Right ventricle myocardium inferior (tissue), 1 donor: ENCODE results near the gene ZNF296. TPM values are rescaled to one million over a fixed set of nuclear protein-coding genes. Genes with fewer than 3 reads are reported as not detected.

Experiments
- ATAC-seq: fragments of 200-7000 bp; cut with Tn5 transposase; one replicate; pipeline ENCODE4 v1.9.1; 2020; ENCODE audit warnings: mild to moderate bottlenecking, moderate library complexity
- DNase-seq: peaks from one replicate; pipeline ENCODE4 v3.0.0; 2021; ENCODE audit errors: missing footprints
- intact Hi-C: fragments of 100-400 bp; cut with DNase I; formaldehyde crosslinking; loops from one replicate; pipeline ENCODE4 v1.11.0; 2022
- total RNA-seq: library from RNA; stranded (reverse); fragmentation: NEBNext Ultra II Directional; extraction: Animal tissue kit (Norgen Biotek cat#: 25700); gene quantifications from one replicate; pipeline ENCODE4 v1.2.1, GENCODE V29; 2021
- donor health status: DM: no; HTN: yes; CAD: no; lungs with severe emphysema.

The ZNF296 gene
- total RNA-seq, 1 donor from 2014 or later: 0.19 TPM

DNA sequence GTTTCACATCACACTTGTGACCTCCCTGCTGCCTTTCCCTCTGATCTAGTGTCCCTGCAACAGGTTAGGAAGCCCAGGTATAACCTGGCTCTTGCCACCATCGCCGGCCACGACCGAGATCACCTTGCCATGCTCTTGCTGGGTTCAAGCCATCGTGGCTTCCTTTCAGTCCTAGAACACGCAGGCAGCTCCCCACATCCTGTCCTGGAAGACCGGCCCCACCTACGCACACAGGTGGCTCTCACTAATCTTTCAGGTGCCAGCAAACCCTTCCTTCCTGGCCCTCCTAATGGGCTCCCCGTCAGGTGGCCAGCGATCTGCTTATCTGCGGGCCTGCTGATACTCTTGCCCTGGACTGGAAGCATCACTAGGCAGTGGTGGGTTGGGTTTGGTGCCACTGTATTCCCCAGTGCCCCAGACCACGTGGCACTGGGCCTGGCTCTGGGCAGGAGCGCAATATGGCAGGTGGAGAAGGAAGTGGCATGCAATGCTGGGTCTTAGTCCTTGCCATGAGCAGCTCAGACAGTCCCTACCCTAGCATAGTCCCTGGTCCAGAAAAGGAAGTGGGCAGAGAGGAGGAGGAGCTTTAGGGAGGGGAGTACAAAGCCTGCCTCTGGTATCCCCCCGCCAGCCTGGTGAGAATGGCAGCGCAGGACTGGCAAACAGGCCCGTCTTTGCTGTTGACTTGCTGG lies 28.5 kb upstream of the ZNF296 start:
- intact Hi-C loops: no loop called here
- DNase-seq (no peak), ATAC-seq (no peak)

- peak; percentile 33 for DNase-seq
- ATAC-seq: no peak
- intact Hi-C loops: no loop called here
Measured at GRCh38 chr19:45103508-45104319, 27.4 kb upstream of the ZNF296 start.

GRCh38 chr19:45103156-45103507 lies 26.9 kb upstream of the ZNF296 start:
- DNase-seq (no peak), ATAC-seq (peak; percentile 49)
- intact Hi-C loops: no loop called here

GRCh38 chr19:45102481-45102880 lies 26.2 kb upstream of the ZNF296 start:
- DNase-seq (no peak), ATAC-seq (no peak)
- intact Hi-C loops: no loop called here

- DNase-seq (no peak), ATAC-seq (no peak)
- intact Hi-C loops: no loop called here
Measured at GRCh38 chr19:45101806-45102205, 25.5 kb upstream of the ZNF296 start.

DNA sequence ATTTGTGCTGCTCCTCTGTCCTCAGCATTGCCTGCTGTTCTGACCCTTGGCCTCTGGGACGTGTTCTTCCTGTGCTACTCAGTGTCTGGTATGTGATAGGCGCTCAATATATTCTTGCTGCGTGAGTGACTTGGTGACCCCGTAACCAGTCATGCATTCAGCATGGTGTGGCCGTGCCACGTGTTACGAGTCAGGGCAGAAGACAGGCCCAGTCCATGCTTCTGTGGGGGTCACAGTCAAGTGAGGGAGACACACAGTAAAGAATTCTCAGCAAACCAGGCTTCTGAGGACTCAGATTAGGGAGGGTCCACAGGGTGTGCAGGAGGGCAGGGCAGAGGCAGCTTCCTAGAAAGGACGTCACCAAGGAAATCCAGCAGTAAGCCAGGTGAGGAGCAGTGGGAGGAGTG lies 24.6 kb upstream of the ZNF296 start:
- DNase-seq (no peak), ATAC-seq (no peak)
- intact Hi-C loops: no loop called here

DNA sequence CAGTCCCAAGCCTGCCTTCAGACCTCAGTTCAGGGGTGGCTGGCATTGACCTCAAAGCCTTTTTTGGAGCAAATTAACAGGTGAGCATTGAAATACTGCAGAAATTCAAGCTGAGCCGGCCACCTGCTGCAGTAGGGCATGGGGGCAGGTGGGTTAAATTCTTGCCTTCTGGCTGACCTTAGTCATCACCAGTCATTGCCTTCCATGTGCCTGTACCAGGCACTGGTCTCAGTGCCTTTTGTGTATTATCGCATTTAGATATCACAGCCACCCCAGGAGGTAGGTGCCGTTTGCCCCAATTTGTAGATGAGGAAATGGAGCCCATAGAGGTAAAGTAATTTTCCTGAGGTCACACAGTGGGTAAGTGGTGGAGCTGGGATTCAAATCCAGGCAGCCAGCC lies 23.9 kb upstream of the ZNF296 start:
- no peak for ATAC-seq
- no peak for DNase-seq
- intact Hi-C loops: no loop called here

GRCh38 chr19:45099467-45100191 lies 23.4 kb upstream of the ZNF296 start:
- ATAC-seq: no peak

GRCh38 chr19:45098521-45099466 lies 22.5 kb upstream of the ZNF296 start:
- intact Hi-C loops: loop anchor here (5.0 kb wide), 1 partner anchor 149 kb away; the partner anchor contains the start of gene EXOC3L2
- DNase-seq: peak; percentile 59

More at GRCh38 chr19:45099467-45100191, 23.4 kb upstream of the ZNF296 start:
- peak; percentile 46 for DNase-seq
- intact Hi-C loops: loop anchor here (5.0 kb wide), 1 partner anchor 148 kb away; the partner anchor contains the start of gene EXOC3L2

DNA sequence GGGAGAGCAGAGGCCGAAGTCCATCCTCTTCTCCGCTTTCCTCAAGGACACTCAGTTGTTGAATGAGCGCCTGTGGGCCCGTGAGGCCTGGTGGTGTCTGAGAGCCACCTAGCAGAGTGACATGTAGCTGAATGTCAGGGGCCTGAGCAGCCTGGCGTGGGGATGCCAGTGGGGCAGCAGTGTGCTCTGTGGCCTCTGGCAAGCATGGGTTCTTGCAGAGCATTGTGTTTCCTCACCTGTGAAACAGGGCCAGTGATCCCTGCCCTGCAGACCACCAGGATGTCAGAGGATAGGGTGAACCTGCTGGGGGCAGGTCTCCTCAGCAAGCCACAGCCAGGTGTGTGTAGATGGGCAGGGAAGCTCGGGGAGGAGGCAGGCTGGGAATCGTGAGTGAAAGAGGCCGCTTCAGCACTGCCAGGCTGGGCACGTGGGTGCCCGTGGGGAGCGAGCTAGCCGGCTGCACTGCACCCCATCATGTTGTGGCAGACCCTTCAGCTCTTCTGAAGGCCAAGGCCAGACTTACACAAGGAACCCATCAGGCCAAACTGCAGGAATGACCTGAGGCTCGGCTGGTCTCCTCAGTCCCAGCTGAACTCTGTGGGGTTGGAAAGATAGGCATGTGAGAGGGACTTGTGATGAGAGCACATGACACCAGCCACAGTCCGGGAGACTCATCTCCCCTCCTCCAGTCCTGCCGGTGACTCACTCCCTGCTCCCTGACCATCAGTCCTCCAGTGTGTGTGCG lies 21.7 kb upstream of the ZNF296 start:
- intact Hi-C loops: loop anchor here (5.0 kb wide), 1 partner anchor 149 kb away; the partner anchor contains the start of gene EXOC3L2
- ATAC-seq (peak; percentile 45), DNase-seq (peak; percentile 55)

More at GRCh38 chr19:45098521-45099466, 22.5 kb upstream of the ZNF296 start:
- peak; percentile 26 for ATAC-seq

- intact Hi-C loops: loop anchor here (5.0 kb wide), 1 partner anchor 150 kb away; the partner anchor contains the start of gene EXOC3L2
- DNase-seq (no peak), ATAC-seq (no peak)
Measured at GRCh38 chr19:45097450-45097775, 21.1 kb upstream of the ZNF296 start.

DNA sequence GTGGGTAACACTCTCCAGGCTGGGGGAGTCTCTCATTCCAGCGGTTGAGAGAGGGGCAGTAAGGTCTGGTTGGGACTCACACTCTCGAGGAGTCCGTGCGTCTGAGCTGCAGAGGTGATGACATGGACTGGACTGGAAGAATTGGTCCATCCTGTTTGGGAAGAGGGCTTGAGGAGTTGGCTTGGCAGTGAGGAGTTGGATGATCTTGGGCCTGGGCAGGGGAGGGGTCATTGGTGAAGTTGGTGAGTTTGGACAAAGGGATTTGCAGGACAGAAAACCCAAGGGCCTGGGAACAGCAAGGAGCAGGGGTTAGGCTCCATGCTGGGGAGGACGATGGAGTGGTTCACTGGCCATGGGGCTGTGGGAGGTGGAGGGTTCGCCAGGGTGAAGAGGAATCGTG lies 20.4 kb upstream of the ZNF296 start:
- intact Hi-C loops: loop anchor here (5.0 kb wide), 1 partner anchor 151 kb away; the partner anchor contains the start of gene EXOC3L2
- no peak for DNase-seq
- no peak for ATAC-seq

DNA sequence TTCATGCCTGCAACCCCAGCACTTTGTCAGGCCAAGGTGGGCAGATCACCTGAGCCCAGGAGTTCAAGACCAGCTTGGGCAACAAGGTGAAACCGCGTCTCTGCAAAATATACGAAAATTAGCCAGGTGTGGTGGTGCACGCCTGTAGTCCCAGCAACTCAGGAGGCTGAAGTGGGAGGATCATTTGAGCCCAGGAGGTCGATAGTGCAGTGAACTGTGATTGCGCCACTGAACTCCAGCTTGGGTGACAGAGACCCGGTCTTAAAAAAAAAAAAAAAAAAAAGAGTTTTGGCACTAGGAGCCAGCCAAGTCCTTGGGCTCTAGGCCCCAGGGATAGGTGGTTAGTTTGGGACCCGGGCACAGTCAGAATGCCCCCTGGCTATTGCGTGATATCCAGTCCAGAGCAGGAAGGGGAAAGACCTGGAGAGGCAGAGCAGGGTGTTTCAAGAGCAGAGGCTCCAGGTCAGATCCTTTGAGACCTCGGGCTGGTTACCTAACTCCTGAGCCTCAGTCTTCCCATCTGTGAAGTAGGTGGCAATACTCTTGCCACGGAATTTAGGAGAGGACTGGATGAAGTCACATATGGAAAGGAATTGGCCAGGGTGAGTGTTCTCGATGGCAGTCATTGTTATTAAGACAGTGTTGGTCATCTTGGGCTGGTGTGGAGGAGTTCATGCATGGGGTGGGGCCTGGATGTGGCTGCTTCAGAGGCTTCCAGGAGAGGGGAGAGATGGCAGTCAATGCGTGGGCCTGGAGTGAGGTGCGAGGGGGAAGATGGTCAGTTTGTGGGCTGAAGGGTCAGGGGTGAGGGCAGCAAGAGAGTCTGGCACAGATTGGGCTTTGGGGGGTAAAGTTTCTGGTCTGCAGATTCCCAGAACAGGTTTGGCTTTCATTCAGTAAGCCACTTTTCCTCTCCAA lies 19.5 kb upstream of the ZNF296 start:
- intact Hi-C loops: loop anchor here (5.0 kb wide), 1 partner anchor 152 kb away; the partner anchor contains the start of gene EXOC3L2

GRCh38 chr19:45094707-45095106 lies 18.4 kb upstream of the ZNF296 start:
- DNase-seq: no peak
- no peak for ATAC-seq
- intact Hi-C loops: loop anchor here (5.0 kb wide), 2 partner anchors 83 to 153 kb away; partner anchors contain the start of genes BLOC1S3, EXOC3L2 and TRAPPC6A

More for the DNA sequence above, 19.5 kb upstream of the ZNF296 start:
- ATAC-seq (no peak), DNase-seq (no peak)

DNA sequence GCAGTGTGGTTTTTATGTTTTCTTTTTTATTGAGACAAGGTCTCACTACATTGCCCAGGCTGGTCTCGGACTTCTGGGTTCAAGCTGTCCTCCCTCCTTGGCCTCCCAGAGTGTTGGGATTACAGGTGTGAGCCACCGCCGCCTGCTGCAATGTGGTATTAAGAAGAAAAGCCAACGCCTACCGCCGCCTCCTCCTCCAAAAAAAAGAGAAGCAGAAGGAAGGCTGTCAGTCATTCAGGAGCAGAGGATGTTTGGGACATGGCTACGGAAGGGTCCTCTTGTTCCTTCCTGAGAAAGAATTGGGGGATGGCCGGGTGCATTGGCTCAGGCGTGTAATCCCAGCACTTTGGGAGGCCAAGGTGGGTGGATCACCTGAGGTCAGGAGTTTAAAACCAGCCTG lies 17.9 kb upstream of the ZNF296 start:
- DNase-seq: no peak
- intact Hi-C loops: loop anchor here (5.0 kb wide), 1 partner anchor 83 kb away; the partner anchor contains the start of genes BLOC1S3 and TRAPPC6A
- no peak for ATAC-seq
